DND-41 (cell line): ENCODE data around the gene ZNF829.

Experiments
- ATAC-seq: fragments of 200-7000 bp; cut with Tn5 transposase; 3 replicates; pipeline ENCODE4 v1.9.1; 2021; ENCODE audit warnings: low read depth; ENCODE audit not compliant: insufficient read depth
- DNase-seq: peaks from one replicate; pipeline ENCODE4 v3.0.0-alpha.2; 2020
- H2AFZ ChIP-seq: 2 replicates; pipeline ENCODE4 v1.6.0; 2012; ENCODE audit warnings: low read depth, low read length
- H3K27ac ChIP-seq: 2 replicates; pipeline ENCODE4 v1.5.1; 2012; ENCODE audit warnings: low read length, inconsistent platforms
- H3K27me3 ChIP-seq: fragments of 200-600 bp; sonication (generic); 2 replicates; pipeline ENCODE4 v1.6.0; 2012; ENCODE audit warnings: low read length, mild to moderate bottlenecking, inconsistent platforms; ENCODE audit not compliant: insufficient read depth, poor library complexity
- H3K36me3 ChIP-seq: 2 replicates; pipeline ENCODE4 v1.5.1; 2012; ENCODE audit warnings: low read length, inconsistent platforms; ENCODE audit not compliant: insufficient read depth
- H3K4me1 ChIP-seq: 2 replicates; pipeline ENCODE4 v1.5.1; 2012; ENCODE audit warnings: mild to moderate bottlenecking, low read length; ENCODE audit not compliant: insufficient read depth
- H3K4me2 ChIP-seq: 2 replicates; pipeline ENCODE4 v1.6.0; 2012; ENCODE audit warnings: mild to moderate bottlenecking, moderate library complexity, low read length, inconsistent platforms; ENCODE audit not compliant: insufficient read depth
- H3K4me3 ChIP-seq, 2 experiments: fragments of 200-600 bp in 1 of 2; shearing (Covaris generic) in 1 of 2; 2 replicates each; pipeline ENCODE4 v1.5.1; 2012 to 2016; ENCODE audit warnings: inconsistent platforms in 2 of 2, low read length in 2 of 2, mild to moderate bottlenecking in 2 of 2, low read depth in 1 of 2, moderate library complexity in 1 of 2
- H3K79me2 ChIP-seq: 2 replicates; pipeline ENCODE4 v1.6.0; 2012; ENCODE audit warnings: low read length, inconsistent platforms; ENCODE audit not compliant: insufficient read depth
- H3K9ac ChIP-seq: 2 replicates; pipeline ENCODE4 v1.6.0; 2012; ENCODE audit warnings: low read depth, mild to moderate bottlenecking, inconsistent platforms, low read length, moderate library complexity
- H3K9me3 ChIP-seq: 2 replicates; pipeline ENCODE4 v1.5.1; 2012; ENCODE audit warnings: low read length, moderate library complexity, mild to moderate bottlenecking, inconsistent platforms; ENCODE audit not compliant: insufficient read depth, severe bottlenecking
- H4K20me1 ChIP-seq: 2 replicates; pipeline ENCODE4 v1.6.0; 2012; ENCODE audit warnings: low read length; ENCODE audit not compliant: insufficient read depth
- CTCF ChIP-seq: IDR thresholded peaks from 2 replicates; pipeline ENCODE4 v1.5.1; 2012; ENCODE audit warnings: borderline replicate concordance, low read length, moderate library complexity, mild to moderate bottlenecking; ENCODE audit not compliant: poor library complexity, severe bottlenecking; ENCODE audit errors: extremely low read depth
- EZH2 ChIP-seq: IDR thresholded peaks from 3 replicates; pipeline ENCODE4 v1.6.1; 2012; ENCODE audit warnings: borderline replicate concordance, low read depth, mild to moderate bottlenecking, moderate library complexity, low read length, inconsistent platforms; ENCODE audit not compliant: severe bottlenecking

Gene ZNF829

GRCh38 chr19:36851898-36852297 is 64.2 kb downstream of the ZNF829 start:
- H3K36me3 ChIP-seq = peaks cover 33% of the 10 kb centered on the region
- no peak for ATAC-seq
- peak overlapping the region; percentile 85 for H3K27ac ChIP-seq
- TF ChIP-seq CTCF (no peak), EZH2 (no peak)
- peaks cover 8% of the 10 kb centered on the region for H3K9me3 ChIP-seq
- peak overlapping the region; percentile 87 for H3K4me2 ChIP-seq
- H4K20me1 ChIP-seq = no peaks in the 10 kb centered on the region
- no peak for DNase-seq
- no peaks in the 10 kb centered on the region for H3K27me3 ChIP-seq
- H2AFZ ChIP-seq = peak overlapping the region; percentile 92
- peak overlapping the region; percentile 98 to 99; a peak in 3 of 4 replicates for H3K4me3 ChIP-seq
- H3K4me1 ChIP-seq = peaks cover 31% of the 10 kb centered on the region
- H3K79me2 ChIP-seq = peaks cover 66% of the 10 kb centered on the region
- peak overlapping the region; percentile 81 for H3K9ac ChIP-seq

DNA sequence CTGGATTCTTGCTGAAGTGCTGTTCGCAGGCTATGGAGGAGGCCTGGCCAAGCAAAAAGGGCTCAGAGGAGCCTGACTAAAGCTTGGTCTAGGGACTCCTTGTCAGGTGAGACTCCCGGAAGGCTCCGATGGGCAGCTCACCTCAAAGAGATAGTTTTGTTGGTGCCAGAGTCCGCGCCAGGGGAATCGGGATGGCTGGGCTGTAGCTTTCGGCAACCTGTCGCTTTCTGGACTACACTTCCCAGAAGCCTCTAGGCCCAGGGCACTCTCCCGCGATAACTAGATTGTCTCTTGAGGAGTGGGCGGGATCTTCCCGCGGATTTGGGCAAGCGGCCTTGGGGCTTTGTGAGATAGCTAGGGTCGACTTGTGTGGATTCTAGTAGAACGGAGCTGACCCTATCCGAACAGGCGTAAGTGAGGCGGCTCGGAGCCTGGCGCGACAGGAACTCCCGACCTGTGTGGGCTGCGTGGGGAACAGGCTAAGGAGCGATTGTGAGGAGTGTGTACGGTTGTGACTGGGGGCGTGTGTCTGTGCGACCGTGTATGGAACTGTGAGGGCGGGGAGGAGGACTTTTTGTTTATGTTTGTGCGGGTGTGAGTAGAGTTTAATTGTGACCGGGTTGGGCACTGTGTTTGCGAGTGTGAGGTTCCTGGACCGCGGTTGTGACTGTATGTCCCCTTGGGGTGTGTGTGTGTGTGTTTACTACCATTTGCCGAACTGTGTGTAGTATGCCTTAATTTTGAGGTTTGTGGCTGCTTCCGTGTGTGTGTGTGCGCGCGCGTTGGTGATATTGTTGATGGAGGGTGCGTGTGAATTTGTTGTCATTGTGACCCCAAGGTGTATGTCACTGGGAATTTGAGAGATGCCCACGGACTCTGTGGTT is 65.3 kb downstream of the ZNF829 start, which contains the start of gene ZNF345:
Gene ZNF345, plus strand, starts transcription at position 318 of the 884 bp plus-strand sequence. CDS start 25,955 bp downstream, outside the sequence.
- Histone ChIP-seq H3K9ac (peak within 1 kb of the TSS; percentile 81), H3K27me3 (no peaks in the 10 kb centered on the region), H3K79me2 (peaks cover 71% of the 10 kb centered on the region), H3K4me3 (peak within 1 kb of the TSS; percentile 98 to 99), H3K9me3 (peaks cover 7% of the 10 kb centered on the region), H4K20me1 (no peaks in the 10 kb centered on the region), H2AFZ (peak within 1 kb of the TSS; percentile 92), H3K27ac (peak within 1 kb of the TSS; percentile 85), H3K36me3 (peaks cover 31% of the 10 kb centered on the region), H3K4me1 (peaks cover 31% of the 10 kb centered on the region), H3K4me2 (peak within 1 kb of the TSS; percentile 87)
- DNase-seq = peak; percentile 93
- peak; percentile 87 for ATAC-seq
- no peak for TF ChIP-seq CTCF
- TF ChIP-seq EZH2 = no peak

GRCh38 chr19:36849701-36850558 is 66.2 kb downstream of the ZNF829 start:
- peak overlapping the region; percentile 81 for H3K9ac ChIP-seq
- H3K4me3 ChIP-seq = peak overlapping the region; percentile 98 to 99
- ATAC-seq (peak; percentile 88), DNase-seq (peak; percentile 92)
- H3K79me2 ChIP-seq = peaks cover 76% of the 10 kb centered on the region
- peaks cover 27% of the 10 kb centered on the region for H3K36me3 ChIP-seq
- peaks cover 3% of the 10 kb centered on the region for H3K9me3 ChIP-seq
- TF ChIP-seq CTCF (no peak), EZH2 (no peak)
- peak overlapping the region; percentile 92 for H2AFZ ChIP-seq
- H3K27ac ChIP-seq = peak overlapping the region; percentile 85
- H3K27me3 ChIP-seq = no peaks in the 10 kb centered on the region
- peaks cover 31% of the 10 kb centered on the region for H3K4me1 ChIP-seq
- H4K20me1 ChIP-seq = no peaks in the 10 kb centered on the region
- peak overlapping the region; percentile 87 for H3K4me2 ChIP-seq
